ENCODE data around the gene GRIN3B.
A peak's percentile ranks its signal among the peaks of the same experiment; 100 is the strongest.

Gene GRIN3B

DNA sequence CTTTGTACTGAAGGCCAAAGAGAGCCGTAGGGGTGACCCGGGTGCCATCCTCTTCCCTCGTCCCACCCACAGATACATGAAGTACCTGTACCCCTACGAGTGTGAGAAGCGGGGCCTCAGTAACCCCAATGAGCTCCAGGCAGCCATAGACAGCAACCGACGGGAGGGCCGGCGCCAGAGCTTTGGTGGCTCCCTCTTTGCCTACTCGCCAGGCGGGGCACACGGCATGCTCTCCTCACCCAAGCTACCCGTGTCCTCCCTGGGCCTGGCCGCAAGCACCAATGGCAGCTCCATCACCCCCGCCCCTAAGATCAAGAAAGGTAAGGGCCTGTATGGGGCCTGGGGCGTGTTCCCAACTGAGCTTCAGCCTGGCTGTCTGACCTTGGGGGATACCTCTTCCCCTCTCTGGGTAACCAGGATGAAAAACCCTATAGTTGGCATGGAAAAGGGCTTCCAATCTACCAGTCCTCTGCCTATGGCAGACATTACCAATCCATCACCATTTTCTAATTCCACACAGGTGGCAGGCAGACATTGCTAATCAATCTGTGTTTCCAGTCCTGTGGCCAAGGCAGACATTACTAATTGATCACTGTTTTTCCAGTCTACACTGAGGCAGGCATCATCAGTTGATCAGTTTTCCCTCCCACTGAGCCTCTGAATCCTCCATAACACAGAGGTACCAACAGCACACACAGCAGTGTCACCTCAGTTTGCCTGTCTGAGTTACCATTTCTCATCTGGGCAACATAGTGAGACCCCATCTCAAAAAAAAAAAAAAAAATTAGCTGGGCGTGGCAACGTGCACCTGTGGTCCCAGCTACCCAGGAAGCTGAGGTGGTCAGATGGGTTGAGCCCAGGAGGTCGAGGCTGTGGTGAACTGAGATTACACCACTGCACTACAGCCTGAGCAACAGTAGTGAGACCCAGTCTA lies 35.2 kb upstream of the GRIN3B start:
- DNase-seq (ENCODE audit: low spot score) = no peak

DNA sequence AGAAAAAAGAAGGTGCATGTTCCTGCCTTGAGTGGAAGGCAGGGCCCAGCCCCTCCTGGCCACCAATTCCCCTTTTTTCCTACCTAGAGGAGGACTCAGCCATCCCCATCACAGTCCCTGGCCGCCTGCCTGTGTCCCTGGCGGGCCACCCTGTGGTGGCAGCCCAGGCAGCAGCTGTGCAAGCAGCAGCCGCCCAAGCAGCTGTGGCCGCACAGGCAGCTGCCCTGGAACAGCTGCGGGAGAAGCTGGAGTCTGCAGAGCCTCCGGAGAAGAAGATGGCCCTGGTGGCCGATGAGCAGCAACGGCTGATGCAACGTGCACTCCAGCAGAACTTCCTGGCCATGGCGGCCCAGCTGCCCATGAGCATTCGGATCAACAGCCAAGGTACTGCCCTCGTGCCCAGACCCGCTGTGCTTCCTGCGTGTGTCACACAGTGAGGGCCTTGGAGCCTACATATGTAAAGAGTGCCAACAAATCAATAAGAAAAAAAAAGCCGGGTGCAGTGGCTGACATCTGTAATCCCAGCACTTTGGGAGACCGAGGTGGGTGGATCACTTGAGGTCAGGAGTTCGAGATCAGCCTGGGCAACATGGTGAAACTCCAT lies 33.6 kb upstream of the GRIN3B start:
- DNase-seq (ENCODE audit: low spot score) = no peak

- DNase-seq (ENCODE audit: low spot score) = no peak
Measured at GRCh38 chr19:970695-971094, 29.5 kb upstream of the GRIN3B start.

GRCh38 chr19:971795-972194 lies 28.4 kb upstream of the GRIN3B start:
- DNase-seq (ENCODE audit: low spot score) = no peak

- DNase-seq (ENCODE audit: low spot score) = no peak
Measured at GRCh38 chr19:972281-972680, 27.9 kb upstream of the GRIN3B start.

- DNase-seq (ENCODE audit: low spot score) = no peak
Measured at GRCh38 chr19:973726-974563, 26.3 kb upstream of the GRIN3B start.

DNA sequence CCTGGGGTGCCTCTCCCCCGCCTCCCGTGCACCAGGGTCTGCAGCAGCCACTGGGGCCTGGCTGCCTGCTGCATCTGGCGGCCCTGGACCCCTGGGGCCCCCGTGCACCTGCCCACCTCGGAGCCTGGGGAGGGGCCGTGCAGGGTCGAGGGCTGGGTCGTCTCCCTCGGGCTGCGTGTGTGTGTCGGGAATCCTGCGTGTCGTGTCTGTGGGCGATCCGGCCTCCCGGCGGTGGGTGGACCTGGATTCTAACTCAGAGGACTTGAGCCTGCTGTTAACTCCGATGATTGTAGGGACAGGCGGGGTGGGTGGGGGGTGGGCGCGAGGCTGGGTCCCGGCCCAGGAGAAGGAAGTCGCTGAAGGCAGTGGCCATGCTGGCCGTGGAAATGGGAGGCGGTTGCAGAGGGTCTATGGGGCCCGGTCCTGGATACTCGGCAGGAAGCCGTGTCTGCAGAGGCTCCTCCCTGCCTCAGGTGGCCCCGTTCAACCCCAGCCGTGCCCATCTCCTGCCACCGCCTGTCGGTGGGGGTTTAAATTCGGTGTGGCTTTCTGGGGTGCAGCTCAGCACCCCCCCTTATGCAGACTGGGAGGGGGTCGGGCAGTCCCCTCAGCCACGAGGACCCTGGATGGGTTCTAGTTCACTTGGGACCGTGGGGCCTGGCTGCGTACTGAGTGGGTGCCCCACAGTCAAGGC lies 25.5 kb upstream of the GRIN3B start:
- no peak for DNase-seq (ENCODE audit: low spot score)

- DNase-seq (ENCODE audit: low spot score) = no peak
Measured at GRCh38 chr19:976476-976875, 23.7 kb upstream of the GRIN3B start.

DNA sequence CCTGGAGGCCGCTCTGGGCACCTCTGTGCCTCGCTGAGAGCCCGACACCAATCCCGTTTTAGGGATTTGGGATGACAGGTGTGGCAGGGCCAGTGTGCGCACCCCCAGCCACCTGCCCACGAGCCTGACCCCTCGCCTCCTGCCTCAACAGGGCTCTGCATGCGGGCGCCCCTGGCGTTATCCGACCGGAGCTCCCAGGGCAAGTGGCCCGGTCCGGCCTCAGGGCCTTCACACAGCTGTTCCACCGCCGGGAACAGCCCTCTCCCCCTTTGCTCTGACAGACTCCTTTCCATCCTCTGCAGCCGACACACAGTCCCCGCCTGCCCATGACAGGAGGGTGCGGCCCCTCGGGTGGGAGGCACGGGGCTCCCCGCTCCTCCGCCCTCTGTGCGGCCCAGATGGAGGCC lies 23.2 kb upstream of the GRIN3B start:
- DNase-seq (ENCODE audit: low spot score) = no peak

GRCh38 chr19:979318-979741 lies 20.9 kb upstream of the GRIN3B start:
- no peak for DNase-seq (ENCODE audit: low spot score)

DNA sequence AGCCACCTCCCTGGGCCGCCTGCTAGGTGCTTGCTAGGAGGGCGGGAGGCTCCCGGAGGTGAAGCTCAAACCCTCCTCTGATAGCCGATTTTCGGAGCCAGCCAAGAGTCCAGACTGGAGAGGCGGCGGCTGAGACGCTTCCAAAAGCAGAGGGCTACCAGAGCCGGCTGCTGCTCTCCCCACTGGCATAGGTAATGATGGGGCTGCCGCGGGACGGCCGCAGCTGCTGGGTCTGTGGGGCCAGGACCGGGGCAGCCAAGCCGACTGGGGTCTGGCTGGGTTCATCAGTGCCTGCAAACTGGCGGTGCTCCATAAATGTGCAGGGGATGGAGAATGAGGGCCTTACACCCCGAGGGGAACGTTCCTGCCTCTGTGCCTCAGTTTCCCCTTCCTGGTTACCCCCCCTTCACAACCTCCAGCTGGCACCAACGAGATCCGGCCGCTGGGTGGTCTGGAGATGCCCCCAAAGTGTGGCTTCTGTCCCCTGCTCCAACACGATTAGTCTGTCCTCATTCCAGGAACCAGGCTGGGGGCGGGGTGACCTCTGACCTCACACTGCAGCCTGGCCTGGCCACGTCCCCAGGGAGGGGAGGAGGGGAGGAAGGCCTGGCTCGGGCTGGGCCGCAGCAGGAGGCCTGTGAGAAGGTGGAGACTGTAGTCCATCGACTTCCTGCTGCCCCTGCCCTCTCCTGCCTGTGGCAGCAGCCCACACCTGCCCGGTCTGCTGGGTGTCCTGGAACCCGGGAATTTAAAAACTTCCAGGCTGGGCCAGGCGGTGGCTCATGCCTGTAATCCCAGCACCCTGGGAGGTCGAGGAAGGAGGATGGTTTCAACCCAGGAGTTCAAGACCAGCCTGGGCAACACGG lies 19.9 kb upstream of the GRIN3B start:
- DNase-seq (ENCODE audit: low spot score) = peak; percentile 84

DNA sequence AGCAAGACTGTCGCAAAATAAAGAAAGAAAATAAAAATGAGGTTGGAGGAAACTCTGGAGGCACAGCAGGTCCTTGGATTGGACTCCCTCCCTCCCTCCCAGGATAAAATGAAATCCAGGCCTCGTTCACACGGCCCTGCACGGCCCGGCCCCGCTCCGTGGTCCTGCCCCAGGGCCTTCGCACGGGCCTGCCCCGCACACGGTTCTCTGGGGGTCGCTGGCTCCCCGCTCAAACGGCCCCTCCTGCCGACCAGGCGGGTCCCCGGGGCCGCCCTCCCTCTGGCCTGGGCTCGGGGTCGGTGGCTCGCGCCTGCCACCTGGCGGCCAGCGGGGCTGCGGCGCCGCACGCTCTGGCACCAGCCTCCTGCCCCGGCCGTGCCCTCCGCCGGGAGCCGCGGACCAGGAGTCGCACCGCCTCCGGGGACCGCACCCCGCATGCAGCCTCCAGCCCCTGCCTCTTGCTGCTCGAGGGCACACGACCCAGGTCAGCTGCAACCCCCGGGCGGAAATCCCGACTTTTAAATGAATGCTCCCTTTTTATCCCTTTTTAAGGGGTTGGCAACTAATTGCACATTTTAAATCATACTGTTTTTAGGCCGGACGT lies 17.6 kb upstream of the GRIN3B start:
- peak; percentile 85 for DNase-seq (ENCODE audit: low spot score)

DNA sequence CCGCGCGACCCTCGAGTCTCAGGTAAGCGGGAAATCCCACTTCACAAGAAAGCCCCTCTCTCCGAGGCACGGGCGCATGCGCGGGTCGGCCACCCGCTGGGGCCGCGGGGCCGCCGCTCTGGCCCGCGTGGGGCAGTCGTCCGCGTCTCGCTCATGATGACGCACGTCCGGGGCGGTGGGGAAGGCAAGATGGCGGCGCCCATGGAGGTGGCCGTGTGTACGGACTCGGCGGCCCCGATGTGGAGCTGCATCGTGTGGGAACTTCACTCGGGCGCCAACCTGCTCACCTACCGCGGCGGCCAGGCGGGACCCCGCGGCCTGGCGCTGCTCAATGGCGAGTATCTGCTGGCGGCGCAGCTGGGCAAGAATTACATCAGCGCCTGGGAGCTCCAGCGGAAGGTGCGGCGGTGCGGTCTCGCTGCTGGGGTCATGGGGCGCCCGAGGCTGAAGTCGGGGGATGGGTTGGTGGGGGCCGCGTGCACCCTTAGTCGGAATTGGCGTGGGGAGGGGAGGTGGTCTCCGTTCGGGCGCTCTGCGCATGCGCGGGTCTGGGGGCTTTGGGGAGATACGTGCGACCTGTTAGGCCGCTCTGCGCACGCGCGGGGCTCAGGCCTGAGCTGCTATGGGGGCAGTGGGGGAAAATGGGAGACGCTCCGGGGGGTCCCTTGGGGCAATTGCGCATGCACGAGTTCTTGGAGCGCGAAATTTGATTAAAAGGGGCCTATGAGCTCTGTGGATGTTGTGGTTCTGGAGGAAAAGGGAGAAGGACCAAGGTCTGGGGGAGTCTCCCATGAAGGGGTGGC lies 15.9 kb upstream of the GRIN3B start, which contains the start of gene WDR18:
Gene WDR18, plus strand, starts transcription at position 181 of the 803 bp plus-strand sequence. Its CDS starts 9 bp downstream, at position 190.
- peak; percentile 96 for DNase-seq (ENCODE audit: low spot score)

GRCh38 chr19:986083-986482 lies 14.1 kb upstream of the GRIN3B start:
- no peak for DNase-seq (ENCODE audit: low spot score)

DNA sequence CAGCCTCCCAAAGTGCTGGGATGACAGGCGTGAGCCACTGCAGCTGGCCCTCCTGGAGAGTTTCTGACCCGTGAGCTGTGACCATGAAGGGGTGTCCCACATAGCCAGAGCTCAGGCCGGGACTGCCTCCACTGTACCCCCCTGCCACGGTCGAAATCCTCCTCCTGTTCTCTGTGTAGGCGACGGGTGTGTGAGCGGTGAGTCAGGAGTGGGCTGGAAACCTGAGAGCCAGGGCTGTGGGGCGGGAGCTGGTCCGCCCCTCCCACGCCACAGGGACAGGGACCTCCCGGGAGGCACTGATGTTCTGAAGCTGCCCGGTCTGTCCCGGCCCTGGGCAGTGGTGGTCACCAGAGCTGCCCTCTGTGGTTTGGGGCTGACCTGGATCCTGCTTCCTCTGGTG lies 12.1 kb upstream of the GRIN3B start:
- no peak for DNase-seq (ENCODE audit: low spot score)

DNA sequence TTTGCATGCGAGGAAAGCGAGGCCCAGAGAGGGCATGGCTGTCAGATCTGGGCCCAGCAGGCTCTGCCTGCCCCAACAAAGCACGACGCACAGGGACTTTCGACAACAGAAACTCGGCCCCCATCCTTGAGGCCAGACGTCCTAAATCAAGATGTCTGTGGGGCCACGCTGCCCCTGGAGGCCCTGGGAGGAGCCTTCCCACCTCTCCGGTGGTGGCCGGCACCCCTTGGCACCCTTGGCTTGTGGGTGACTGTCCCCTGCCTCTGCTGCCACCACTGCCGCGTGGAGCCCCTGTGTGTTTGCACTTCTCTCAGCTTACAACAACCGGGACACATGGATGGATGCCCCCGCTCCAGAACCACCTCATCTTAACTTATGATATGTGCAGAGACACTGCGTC lies 11.7 kb upstream of the GRIN3B start:
- no peak for DNase-seq (ENCODE audit: low spot score)

DNA sequence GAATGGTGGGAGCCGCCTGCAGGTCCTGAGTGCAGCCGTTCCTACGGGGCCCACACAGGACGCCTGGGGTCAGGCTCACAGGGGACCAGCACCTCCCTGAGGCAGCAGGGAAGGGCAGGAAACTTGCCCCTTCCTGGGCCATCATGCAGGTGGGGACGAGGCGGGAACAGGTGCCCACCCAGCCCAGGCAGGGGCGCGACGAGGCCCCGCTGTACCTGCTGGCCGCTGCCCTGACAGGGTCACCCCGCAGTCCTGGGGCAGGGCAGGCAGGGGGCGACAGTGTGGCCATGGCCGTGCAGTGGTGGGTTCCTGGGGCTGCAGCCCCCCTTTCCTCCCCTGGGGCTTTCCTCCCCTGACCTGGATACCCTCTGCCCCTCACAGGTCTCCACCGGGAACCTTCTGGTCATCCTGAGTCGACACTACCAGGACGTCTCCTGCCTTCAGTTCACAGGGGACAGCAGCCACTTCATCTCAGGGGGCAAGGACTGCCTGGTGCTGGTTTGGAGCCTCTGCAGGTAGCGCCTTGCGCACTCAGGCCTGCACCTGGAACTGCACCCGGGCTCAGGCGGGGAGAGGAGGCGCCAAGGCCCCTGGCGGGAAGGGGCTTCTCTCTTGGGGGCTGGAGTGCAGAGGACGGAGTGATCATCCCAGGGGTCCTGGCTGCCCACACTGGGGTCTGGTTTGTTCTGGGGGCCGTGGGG lies 10.7 kb upstream of the GRIN3B start:
- no peak for DNase-seq (ENCODE audit: low spot score)

DNA sequence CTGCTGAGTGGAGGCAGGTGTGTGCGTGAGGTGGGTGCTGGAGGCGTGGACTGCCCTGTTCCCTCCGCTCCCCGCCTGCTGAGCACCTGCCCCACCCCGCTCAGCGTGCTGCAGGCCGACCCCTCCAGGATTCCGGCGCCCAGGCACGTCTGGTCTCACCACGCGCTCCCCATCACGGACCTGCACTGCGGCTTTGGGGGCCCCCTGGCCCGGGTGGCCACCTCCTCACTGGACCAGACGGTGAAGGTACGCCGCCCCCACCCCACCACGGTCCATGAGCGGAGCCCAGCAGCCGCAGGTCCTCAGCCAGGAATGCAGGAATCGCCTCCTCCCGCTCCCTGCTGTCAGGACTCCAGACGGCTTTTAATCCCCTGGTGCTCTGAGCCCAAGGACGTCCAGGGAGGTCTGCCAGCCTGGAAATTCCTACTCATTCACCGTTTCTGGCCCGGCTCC lies 10.1 kb upstream of the GRIN3B start:
- DNase-seq (ENCODE audit: low spot score) = no peak

- DNase-seq (ENCODE audit: low spot score) = no peak
Measured at GRCh38 chr19:990746-991145, 9.5 kb upstream of the GRIN3B start.
